Right renal cortex interstitium (tissue), 3 donors: ENCODE data around the gene CENPH. TPM values are rescaled to one million over a fixed set of nuclear protein-coding genes. Genes with fewer than 3 reads are reported as not detected.
"Not testable (repeated sequence)": the region's sequence is repeated elsewhere in the genome, so short reads cannot be mapped to it uniquely, and the experiment has no call there.

Source experiments
- DNase-seq, 3 donors: peaks; one replicate each; pipeline ENCODE4 v3.0.0-alpha.2; 2013; ENCODE audit warnings: low read depth in 3 of 3, low spot score in 2 of 3
- polyA plus RNA-seq, 3 donors: library from polyadenylated mRNA; unstranded; fragments of 120-200 nt; gene quantifications; one replicate each; pipeline ENCODE4 v1.2.1, GENCODE V29; 2013; ENCODE audit not compliant: insufficient read length in 3 of 3

The CENPH gene
- polyA plus RNA-seq, 3 donors = 23.6 to 26.2 (median 26.1) TPM

DNA sequence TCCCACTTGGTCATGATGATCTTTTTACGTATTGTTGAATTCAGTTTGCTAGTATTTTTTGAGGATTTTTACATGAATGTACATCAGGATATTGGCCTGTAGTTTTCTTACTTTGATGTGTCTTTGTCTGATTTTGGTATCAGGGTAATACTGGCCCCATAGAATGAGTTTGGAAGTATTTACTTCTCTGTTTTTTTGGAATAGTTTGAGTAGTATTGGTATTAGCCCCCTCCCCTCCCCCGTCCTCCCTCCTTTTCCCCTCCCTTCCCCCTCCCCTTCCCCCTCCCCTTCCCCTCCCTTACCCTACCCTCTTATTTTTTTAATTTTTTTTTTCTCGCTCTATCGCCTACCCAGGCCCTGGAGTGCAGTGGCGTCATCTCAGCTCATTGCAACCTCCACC lies 55.6 kb downstream of the CENPH start:
- no peak for DNase-seq

DNA sequence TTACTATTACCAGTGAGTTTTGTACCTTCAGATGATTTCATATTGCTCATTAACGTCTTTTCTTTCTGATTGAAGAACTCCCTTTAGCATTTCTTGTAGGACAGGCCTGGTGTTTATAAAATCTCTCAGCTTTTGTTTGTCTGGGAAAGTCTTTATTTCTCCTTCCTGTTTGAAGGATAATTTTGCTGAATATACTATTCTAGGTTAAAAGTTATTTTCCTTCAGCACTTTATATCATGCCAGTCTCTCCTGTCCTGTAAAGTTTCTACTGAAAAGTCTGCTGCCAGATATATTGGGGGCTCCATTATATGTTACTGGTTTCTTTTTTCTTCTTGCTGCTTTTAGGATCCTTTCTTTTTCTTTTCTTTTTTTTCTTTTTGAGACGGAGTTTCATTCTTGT lies 58.6 kb downstream of the CENPH start:
- DNase-seq = no peak

DNA sequence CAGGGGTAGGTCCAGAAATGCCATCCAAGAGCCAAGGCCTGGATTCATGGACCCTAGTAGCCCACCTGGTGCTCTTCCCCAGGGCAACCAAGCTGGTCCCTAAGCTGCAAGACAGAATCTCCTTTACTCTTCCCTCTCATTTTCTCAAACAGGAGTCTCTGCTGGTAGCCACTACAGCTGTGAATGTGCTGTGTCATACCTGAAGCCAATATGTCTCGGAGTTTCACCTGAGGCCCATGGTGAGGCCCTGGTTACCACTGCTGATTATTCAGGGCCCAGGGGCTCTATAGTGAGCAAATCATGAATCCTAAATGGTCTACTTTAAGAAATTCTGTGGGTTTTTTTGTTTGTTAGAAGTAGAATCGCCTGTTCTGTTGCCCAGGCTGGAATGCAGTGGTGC lies 61.2 kb downstream of the CENPH start:
- no peak for DNase-seq

- DNase-seq = no peak
These were observed 63.1 kb downstream of the CENPH start for GRCh38 chr5:69252437-69252836.

GRCh38 chr5:69255940-69256339 lies 66.6 kb downstream of the CENPH start:
- DNase-seq = not testable (repeated sequence)

GRCh38 chr5:69257577-69257976 lies 68.2 kb downstream of the CENPH start:
- no peak for DNase-seq

Other genes with a start within 250 kb of the CENPH start
- gene SLC30A5, start 95.6 kb upstream of the CENPH start, polyA plus RNA-seq = 10 to 100 TPM; 89.9 to 95.5 (median 92.9) TPM
- gene CCNB1, start 22.4 kb upstream of the CENPH start, polyA plus RNA-seq = 100 to 1,000 TPM in 1 of 3 donors, 10 to 100 TPM in 2; 90.7 to 101 (median 96.2) TPM
- gene CDK7, start 45.3 kb downstream of the CENPH start, polyA plus RNA-seq = 10 to 100 TPM; 39.2 to 41.6 (median 39.6) TPM
- gene CCDC125, start 143.2 kb downstream of the CENPH start, polyA plus RNA-seq = 10 to 100 TPM; 11.3 to 13.2 (median 12.9) TPM
- 100 to 1,000 TPM in 2 of 3 donors, 10 to 100 TPM in 1; 97.3 to 102 (median 100) TPM for gene AK6, start 179.9 kb downstream of the CENPH start, polyA plus RNA-seq
- gene TAF9, start 179.9 kb downstream of the CENPH start, polyA plus RNA-seq = 10 to 100 TPM; 57.1 to 64.8 (median 63.8) TPM
- gene RAD17, start 180.2 kb downstream of the CENPH start, polyA plus RNA-seq = 10 to 100 TPM; 39.3 to 42.6 (median 41.7) TPM
- 10 to 100 TPM; 27.1 to 31.3 (median 27.3) TPM for gene MARVELD2, start 225.5 kb downstream of the CENPH start, polyA plus RNA-seq